H1 (cell line): ENCODE data around the gene EXT2. TPM values are rescaled to one million over a fixed set of nuclear protein-coding genes. Genes with fewer than 3 reads are reported as not detected.

Experiments used
- CHD2 ChIP-seq: IDR thresholded peaks from 2 replicates; pipeline ENCODE4 v1.6.1; 2012; ENCODE audit warnings: low read length, improper control_type of control experiment
- CHD7 ChIP-seq: fragments of 300-600 bp; sonication (generic); IDR thresholded peaks from 2 replicates; pipeline ENCODE4 v1.7.1; 2012; ENCODE audit warnings: low read length, moderate library complexity, mild to moderate bottlenecking, inconsistent platforms; ENCODE audit not compliant: insufficient replicate concordance
- CTCF ChIP-seq, 3 experiments: IDR thresholded peaks; 1 replicate in 2 of 3; 2 replicates in 1 of 3; pipeline versions ENCODE4 v1.5.1 to v1.6.1; 2011; ENCODE audit warnings: low read length in 3 of 3, mild to moderate bottlenecking in 3 of 3, inconsistent platforms in 2 of 3, low read depth in 1 of 3, moderate library complexity in 1 of 3; ENCODE audit not compliant: insufficient read depth in 1 of 3; ENCODE audit errors: control extremely low read depth in 1 of 3
- POLR2A ChIP-seq, 2 experiments: IDR thresholded peaks; 1 replicate in 1 of 2; 2 replicates in 1 of 2; pipeline ENCODE4 v1.6.1; 2011; ENCODE audit warnings: low read depth in 2 of 2, low read length in 2 of 2, mild to moderate bottlenecking in 2 of 2; ENCODE audit errors: control extremely low read depth in 1 of 2
- RFX5 ChIP-seq: IDR thresholded peaks from 2 replicates; pipeline ENCODE4 v1.6.1; 2011; ENCODE audit warnings: low read depth, low read length, improper control_type of control experiment, borderline replicate concordance
- SP1 ChIP-seq: IDR thresholded peaks from 2 replicates; pipeline ENCODE4 v1.6.1; 2011; ENCODE audit warnings: low read depth, low read length
- SRF ChIP-seq: IDR thresholded peaks from 2 replicates; pipeline ENCODE4 v1.6.1; 2011; ENCODE audit warnings: mild to moderate bottlenecking, low read depth, low read length, moderate library complexity
- TAF7 ChIP-seq: optimal IDR thresholded peaks from 2 replicates; pipeline ENCODE3; 2011; ENCODE audit warnings: low read depth, mild to moderate bottlenecking, inconsistent platforms, low read length, moderate library complexity, borderline replicate concordance
- polyA plus RNA-seq, 7 experiments: library from polyadenylated mRNA; depleted of rRNA in 3 of 7; stranded (reverse) in 5 of 7; unstranded in 2 of 7; fragments of >200 nt in 5 of 7; fragments of 200-250 nt in 2 of 7; gene quantifications; 1 replicate in 5 of 7; 2 replicates in 1 of 7; 4 replicates in 1 of 7; pipeline versions ENCODE4 v1.2.1 to v1.2.3, GENCODE V29; 2011 to 2013; ENCODE audit warnings: missing spikeins in 2 of 7, mixed read lengths in 2 of 7
- total RNA-seq: library from RNA; stranded (reverse); fragmentation: NEBNext Ultra II Directional; extraction: Animal tissue kit (Norgen Biotek cat#: 25700); gene quantifications from 2 replicates; pipeline ENCODE4 v1.2.1, GENCODE V29; 2021

Gene EXT2
- total and polyA plus RNA-seq, 2 of the 8 experiments (the other 6 are each of a cell fraction or from before 2014, with no cell fraction given), result 29.8 to 42.8 TPM

GRCh38 chr11:44261800-44262591 lies 166.5 kb downstream of the EXT2 start (continued):
- no peak for TF ChIP-seq SRF
- TF ChIP-seq CTCF (IDR thresholded peaks at IDR 0.05; ENCODE audit: control extremely low read depth in 1 of 3, insufficient read depth in 1 of 3, low read depth in 1 of 3, low read length in 3 of 3), result no peak
- TF ChIP-seq RFX5, result no peak
- TF ChIP-seq TAF7, result no peak
- TF ChIP-seq SP1, result no peak
- no peak for TF ChIP-seq CHD2
- no peak for TF ChIP-seq POLR2A (IDR thresholded peaks at IDR 0.05; ENCODE audit: control extremely low read depth in 1 of 2, low read depth in 2 of 2, low read length in 2 of 2)
- no peak for TF ChIP-seq CHD7
